ENCODE results near the gene KCTD1. TPM values are rescaled to one million over a fixed set of nuclear protein-coding genes. Genes with fewer than 3 reads are reported as not detected.

The KCTD1 gene
- total RNA-seq, 6 experiments from 2014 or later = 2.9 to 6.8 (median 4.8) TPM

- Histone ChIP-seq H3K27me3 (no peaks in the 10 kb centered on the region), H3K27ac (no peak overlapping the region), H3K4me1 (no peaks in the 10 kb centered on the region), H3K4me3 (no peak overlapping the region), H3K36me3 (no peaks in the 10 kb centered on the region), H3K9me3 (no peaks in the 10 kb centered on the region)
- intact Hi-C loops (cut with DNase I) = no loop called here
- WGBS (ENCODE audit: insufficient coverage, low coverage, low lambda C conversion rate, missing lambda C conversion rate) = 65% methylated on average over 2 of the region's 2 CpGs
- ATAC-seq = no peak
- TF ChIP-seq CTCF (IDR thresholded peaks at IDR 0.05) (no peak), POLR2A (IDR thresholded peaks at IDR 0.05) (no peak)
- DNase-seq = no peak
Measured at GRCh38 chr18:26526966-26527234, 21.5 kb downstream of the KCTD1 start.

- Histone ChIP-seq H3K27ac (no peak overlapping the region), H3K36me3 (no peaks in the 10 kb centered on the region), H3K27me3 (no peaks in the 10 kb centered on the region), H3K4me3 (no peak overlapping the region), H3K4me1 (no peaks in the 10 kb centered on the region), H3K9me3 (no peaks in the 10 kb centered on the region)
- DNase-seq (no peak), ATAC-seq (no peak)
- intact Hi-C loops (cut with DNase I) = no loop called here
- WGBS (ENCODE audit: insufficient coverage, low coverage, low lambda C conversion rate, missing lambda C conversion rate) = 82% methylated on average over 12 of the region's 12 CpGs
- no peak for TF ChIP-seq POLR2A (IDR thresholded peaks at IDR 0.05)
- TF ChIP-seq CTCF (IDR thresholded peaks at IDR 0.05) = no peak
Measured at GRCh38 chr18:26526128-26526965, 22.0 kb downstream of the KCTD1 start.

DNA sequence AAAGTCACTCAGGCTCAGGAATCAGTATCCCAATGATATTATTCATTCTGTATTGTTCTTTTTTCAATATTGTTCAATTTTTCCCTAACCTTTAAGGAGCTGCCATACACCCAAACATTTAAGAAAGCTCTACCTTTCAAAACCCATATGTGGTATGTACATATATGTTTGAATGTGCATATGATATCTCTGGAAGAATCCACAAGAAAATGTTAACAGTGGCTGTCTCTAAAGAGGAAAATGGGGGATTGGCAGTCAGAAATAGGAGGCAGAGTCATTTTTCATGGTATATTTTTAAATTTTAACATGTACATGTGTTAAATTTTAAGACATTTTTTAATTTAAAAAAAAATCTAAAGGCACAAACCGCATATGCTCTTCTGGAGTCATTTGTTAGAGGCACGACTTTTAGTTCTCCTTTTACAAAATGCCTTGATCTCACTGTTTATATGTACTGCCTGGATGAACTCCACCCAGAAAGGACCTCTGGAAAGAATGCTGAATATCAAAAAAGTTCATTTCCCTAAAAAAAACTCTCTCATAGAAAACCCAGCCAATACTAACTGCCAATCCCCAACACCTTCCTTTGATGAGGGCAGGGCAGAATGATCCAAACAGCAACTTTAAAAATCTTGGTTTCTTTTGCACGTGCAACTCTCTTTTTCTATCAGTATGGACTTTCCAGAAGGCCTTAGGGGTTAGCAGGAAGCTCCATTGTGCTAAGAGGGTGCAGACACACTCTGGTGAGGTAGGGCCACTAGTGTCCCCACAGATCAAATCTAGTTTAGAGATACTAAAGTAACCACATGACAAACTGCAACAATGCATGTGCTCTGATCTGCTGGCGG, 23.6 kb downstream of the KCTD1 start:
- no peaks in the 10 kb centered on the region for H3K36me3 ChIP-seq
- no peaks in the 10 kb centered on the region for H3K9me3 ChIP-seq
- ATAC-seq (no peak), DNase-seq (no peak)
- no peak overlapping the region for H3K27ac ChIP-seq
- intact Hi-C loops (cut with DNase I) = no loop called here
- H3K27me3 ChIP-seq = no peaks in the 10 kb centered on the region
- no peak for TF ChIP-seq POLR2A (IDR thresholded peaks at IDR 0.05)
- TF ChIP-seq CTCF (IDR thresholded peaks at IDR 0.05) = no peak
- H3K4me1 ChIP-seq = no peaks in the 10 kb centered on the region
- WGBS (ENCODE audit: insufficient coverage, low coverage, low lambda C conversion rate, missing lambda C conversion rate) = 57% methylated on average over 4 of the region's 4 CpGs
- no peak overlapping the region for H3K4me3 ChIP-seq

- Histone ChIP-seq H3K36me3 (no peaks in the 10 kb centered on the region), H3K27ac (no peak overlapping the region), H3K27me3 (no peaks in the 10 kb centered on the region), H3K4me1 (no peaks in the 10 kb centered on the region), H3K9me3 (no peaks in the 10 kb centered on the region), H3K4me3 (no peak overlapping the region)
- intact Hi-C loops (cut with DNase I) = no loop called here
- ATAC-seq = no peak
- no peak for DNase-seq
- no peak for TF ChIP-seq POLR2A (IDR thresholded peaks at IDR 0.05)
- TF ChIP-seq CTCF (IDR thresholded peaks at IDR 0.05) = no peak
- WGBS (ENCODE audit: insufficient coverage, low coverage, low lambda C conversion rate, missing lambda C conversion rate) = 100% methylated on average over 2 of the region's 2 CpGs
Measured at GRCh38 chr18:26524002-26524401, 24.4 kb downstream of the KCTD1 start.
